Measurements from ENCODE around the gene ANXA11. TPM values are rescaled to one million over a fixed set of nuclear protein-coding genes. Genes with fewer than 3 reads are reported as not detected.

The ANXA11 gene
- total and polyA plus RNA-seq, 12 donors = 39.0 to 249 (median 73.2) TPM

DNA sequence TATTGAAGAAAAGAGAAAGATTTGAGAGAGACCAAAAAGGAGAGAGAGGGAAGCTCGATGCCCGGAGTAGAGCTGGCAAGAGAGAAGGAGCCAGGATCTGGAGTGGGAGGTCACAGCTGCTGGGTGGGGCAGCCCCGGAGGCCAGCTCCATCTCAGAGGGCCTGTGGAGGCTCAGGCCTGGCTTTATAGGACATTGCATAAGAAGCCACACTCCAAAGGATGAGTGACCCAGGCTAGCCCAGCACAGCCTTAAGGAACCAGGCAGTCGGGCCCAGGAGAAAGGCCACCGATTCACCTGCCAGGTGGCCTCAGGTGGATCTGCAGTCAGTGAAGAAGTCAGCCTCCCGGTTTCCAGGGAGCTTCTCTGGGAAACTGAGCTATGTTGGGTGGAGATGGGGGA is 72.1 kb downstream of the ANXA11 start:
- peak in 1 of 7 donors; percentile 26 for DNase-seq
- H3K27me3 ChIP-seq = peaks cover 4% of the 10 kb centered on the region
- TF ChIP-seq CTCF (IDR thresholded peaks at IDR 0.05) = no peak
- TF ChIP-seq POLR2A (IDR thresholded peaks at IDR 0.05) = no peak
- peaks cover 0 to 5% of the 10 kb centered on the region in 2 donors for H3K4me1 ChIP-seq (replicated peaks in 1 of 2)
- WGBS, 4 donors = 38 to 46% (median 43%) methylated on average over 6 of the region's 6 CpGs
- intact Hi-C loops (cut with DNase I) = no loop called here
- H3K27ac ChIP-seq = peak overlapping the region in 4 of 5 donors; percentile 3 to 88 (median 49)
- H3K36me3 ChIP-seq (replicated peaks in 1 of 2) = no peaks in the 10 kb centered on the region
- peak overlapping the region in 1 of 4 donors; percentile 58 for H3K4me3 ChIP-seq
- H3K9me3 ChIP-seq (replicated peaks in 1 of 3) = no peaks in the 10 kb centered on the region

DNA sequence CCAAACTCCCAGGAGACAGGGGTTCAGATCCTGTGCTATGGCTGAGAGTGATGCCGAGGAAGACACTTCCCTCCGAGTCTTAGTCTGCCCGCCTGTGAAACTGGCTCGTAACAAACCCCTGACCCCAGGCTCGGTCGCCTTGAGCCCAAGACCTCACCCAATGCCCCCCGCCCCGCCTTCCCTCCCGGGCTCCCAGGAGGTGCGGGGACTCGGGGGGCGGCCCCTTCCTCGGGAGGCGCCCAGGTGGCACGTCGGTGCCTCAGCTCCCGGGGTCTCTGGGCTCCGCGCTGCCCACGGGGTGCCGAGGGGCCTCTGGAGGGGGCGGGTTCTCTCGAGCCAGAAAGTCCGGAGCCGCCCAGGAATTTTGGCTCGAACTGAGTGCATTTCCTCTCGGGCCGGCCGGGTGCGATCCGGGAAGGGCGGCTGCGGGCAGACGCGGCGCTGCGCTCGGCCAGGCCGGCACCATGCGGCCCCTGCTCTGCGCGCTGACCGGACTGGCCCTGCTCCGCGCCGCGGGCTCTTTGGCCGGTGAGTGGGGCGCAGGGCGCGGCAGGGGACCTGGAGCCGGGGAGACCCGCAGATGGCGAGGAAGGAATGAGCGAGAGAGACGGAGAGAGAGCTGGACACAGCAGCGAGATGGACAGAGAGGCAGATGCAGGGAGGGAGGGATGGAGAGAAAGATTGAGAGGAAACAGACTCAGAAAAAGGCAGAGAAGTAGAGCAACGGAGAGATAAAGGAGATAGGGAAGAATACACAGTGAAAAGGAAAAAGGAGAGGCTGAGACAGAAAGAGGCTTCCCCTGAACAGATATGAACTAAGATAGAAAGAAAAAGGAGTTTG is 72.8 kb downstream of the ANXA11 start, which contains the start of gene PLAC9:
PLAC9 (plus strand) TSS at position 432 of the 841 bp plus-strand sequence; CDS start at position 465, 33 bp downstream.
- H3K36me3 ChIP-seq (replicated peaks in 1 of 2) = no peaks in the 10 kb centered on the region
- H3K4me1 ChIP-seq (replicated peaks in 1 of 2) = peaks cover 0 to 5% of the 10 kb centered on the region in 2 donors
- peaks cover 4% of the 10 kb centered on the region for H3K27me3 ChIP-seq
- H3K27ac ChIP-seq = peak within 1 kb of the TSS in 4 of 5 donors; percentile 21 to 88 (median 49)
- 4 to 5% (median 4%) methylated on average over 32 to 58 of the region's 58 CpGs for WGBS, 4 donors
- no peaks in the 10 kb centered on the region for H3K9me3 ChIP-seq (replicated peaks in 1 of 3)
- peak in 2 of 7 donors; percentile 7 to 44 for DNase-seq
- TF ChIP-seq CTCF (IDR thresholded peaks at IDR 0.05) = no peak
- peak in 1 of 2 donors; percentile 33 for TF ChIP-seq POLR2A (IDR thresholded peaks at IDR 0.05)
- H3K4me3 ChIP-seq = peak within 1 kb of the TSS in 1 of 4 donors; percentile 58
- intact Hi-C loops (cut with DNase I) = no loop called here

GRCh38 chr10:80131499-80131901 is 73.8 kb downstream of the ANXA11 start:
- Histone ChIP-seq H3K27me3 (peaks cover 4% of the 10 kb centered on the region), H3K36me3 (replicated peaks in 1 of 2) (no peaks in the 10 kb centered on the region), H3K4me1 (replicated peaks in 1 of 2) (peaks cover 0 to 5% of the 10 kb centered on the region in 2 donors), H3K4me3 (no peak overlapping the region), H3K27ac (no peak overlapping the region), H3K9me3 (replicated peaks in 1 of 3) (no peaks in the 10 kb centered on the region)
- DNase-seq = no peak
- intact Hi-C loops (cut with DNase I) = no loop called here
- WGBS, 4 donors = 74 to 89% (median 84%) methylated on average over 6 of the region's 6 CpGs
- TF ChIP-seq POLR2A (IDR thresholded peaks at IDR 0.05) (no peak), CTCF (IDR thresholded peaks at IDR 0.05) (no peak)

- intact Hi-C loops (cut with DNase I) = no loop called here
- H3K4me1 ChIP-seq (replicated peaks in 1 of 2) = no peaks in the 10 kb centered on the region
- H3K27ac ChIP-seq = no peak overlapping the region
- no peaks in the 10 kb centered on the region for H3K27me3 ChIP-seq
- TF ChIP-seq POLR2A (IDR thresholded peaks at IDR 0.05) = no peak
- no peak for TF ChIP-seq CTCF (IDR thresholded peaks at IDR 0.05)
- H3K4me3 ChIP-seq = no peak overlapping the region
- no peaks in the 10 kb centered on the region for H3K36me3 ChIP-seq (replicated peaks in 1 of 2)
- H3K9me3 ChIP-seq (replicated peaks in 1 of 3) = no peaks in the 10 kb centered on the region
- DNase-seq = no peak
- 48 to 73% (median 58%) methylated on average over 4 of the region's 4 CpGs for WGBS, 4 donors
Observed at GRCh38 chr10:80126876-80127275, 78.5 kb downstream of the ANXA11 start.
